Stimulated activated naive CD4-positive, alpha-beta T cell (primary cell): ENCODE measurements around the gene EPHB3.

ENCODE experiments used
- DNase-seq, 6 experiments: peaks; one replicate each; lab custom pipeline; 2025; lab: John Stamatoyannopoulos, UW

Gene EPHB3

GRCh38 chr3:184561061-184561912 lies at the start of gene EPHB3:
TSS of gene EPHB3 (plus strand) at chr3:184561785. CDS start at chr3:184562236, 451 bp downstream.
- peak; percentile 77 to 90 (median 86) for DNase-seq

DNA sequence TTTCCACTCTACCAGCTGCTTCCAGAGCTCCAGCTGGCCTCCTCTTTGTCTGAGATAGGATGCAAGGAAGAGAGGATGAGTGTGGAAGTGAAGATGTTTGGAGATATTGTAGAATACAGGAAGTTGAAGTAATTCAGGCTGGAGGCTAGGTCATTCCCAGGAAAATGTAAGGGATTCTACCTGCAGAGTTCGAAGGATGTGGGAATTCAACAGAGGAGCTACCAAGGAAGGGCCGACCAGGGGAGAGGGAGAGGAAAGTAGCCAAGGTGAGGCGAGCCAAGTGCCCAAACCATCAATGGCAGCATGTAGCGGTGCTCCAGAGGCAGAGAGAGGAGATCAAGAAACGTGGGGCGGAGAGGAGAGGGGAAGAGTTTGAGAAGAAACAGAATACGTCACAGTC lies 49.0 kb upstream of the EPHB3 start:
- DNase-seq = no peak

DNA sequence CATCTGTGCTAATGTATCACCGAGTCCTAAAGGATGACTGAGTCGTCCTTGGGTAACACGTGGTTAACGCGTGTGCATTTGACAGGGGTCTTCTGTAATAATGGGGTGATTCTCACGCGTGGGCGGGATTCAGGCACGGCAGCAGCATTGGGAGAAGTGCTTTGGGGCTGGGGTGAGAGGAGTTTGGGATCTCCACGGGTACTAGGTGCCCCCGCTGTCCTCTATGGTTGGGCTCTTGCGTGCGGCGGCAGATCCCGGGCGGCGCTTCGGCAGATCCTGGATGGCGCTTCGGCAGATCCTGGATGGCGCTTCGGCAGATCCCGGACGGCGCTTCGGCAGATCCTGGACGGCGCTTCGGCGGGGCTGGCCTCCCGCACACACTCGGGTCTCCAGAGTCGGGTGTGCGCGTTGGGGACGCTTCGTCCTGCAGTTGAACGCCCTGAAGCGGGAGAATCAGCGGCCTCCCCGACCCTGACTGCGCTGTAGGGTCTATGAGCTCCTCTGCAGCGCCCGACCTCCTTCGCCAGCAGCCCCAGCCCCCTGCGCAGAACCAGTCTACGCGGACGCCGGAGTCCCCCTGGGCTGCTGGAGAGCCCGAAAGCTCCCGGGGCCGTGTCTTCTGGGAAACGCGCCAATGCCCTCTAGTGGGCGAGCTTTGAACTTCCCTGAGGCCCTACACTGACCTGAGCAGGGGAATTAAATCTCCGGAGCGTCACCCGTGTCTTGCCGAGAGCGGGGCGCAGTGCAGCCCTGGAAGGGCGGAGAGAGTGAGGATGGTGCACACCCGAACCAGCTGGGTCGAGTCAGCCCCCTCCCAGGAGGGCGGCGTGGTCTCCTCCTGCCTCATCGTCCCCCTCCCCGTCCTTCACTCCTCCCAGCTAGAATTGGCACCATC lies 48.1 kb upstream of the EPHB3 start:
- peak; percentile 43 to 80 (median 69) for DNase-seq

DNA sequence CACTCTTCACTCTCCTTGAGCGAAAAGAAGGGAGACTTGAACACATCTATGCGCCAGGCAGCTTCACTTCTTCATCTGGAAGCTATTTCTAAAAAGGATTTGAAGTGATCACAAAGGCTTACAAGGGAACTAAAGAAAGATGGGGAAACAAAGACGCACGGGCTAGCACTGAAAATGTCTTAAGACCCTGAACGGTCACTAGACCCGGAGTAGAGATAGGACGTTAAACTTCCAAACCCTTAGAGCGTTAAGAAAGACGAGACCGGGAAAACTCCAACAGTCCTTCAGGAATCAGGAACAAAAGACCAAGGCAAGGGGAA lies 47.5 kb upstream of the EPHB3 start:
- no peak for DNase-seq

DNA sequence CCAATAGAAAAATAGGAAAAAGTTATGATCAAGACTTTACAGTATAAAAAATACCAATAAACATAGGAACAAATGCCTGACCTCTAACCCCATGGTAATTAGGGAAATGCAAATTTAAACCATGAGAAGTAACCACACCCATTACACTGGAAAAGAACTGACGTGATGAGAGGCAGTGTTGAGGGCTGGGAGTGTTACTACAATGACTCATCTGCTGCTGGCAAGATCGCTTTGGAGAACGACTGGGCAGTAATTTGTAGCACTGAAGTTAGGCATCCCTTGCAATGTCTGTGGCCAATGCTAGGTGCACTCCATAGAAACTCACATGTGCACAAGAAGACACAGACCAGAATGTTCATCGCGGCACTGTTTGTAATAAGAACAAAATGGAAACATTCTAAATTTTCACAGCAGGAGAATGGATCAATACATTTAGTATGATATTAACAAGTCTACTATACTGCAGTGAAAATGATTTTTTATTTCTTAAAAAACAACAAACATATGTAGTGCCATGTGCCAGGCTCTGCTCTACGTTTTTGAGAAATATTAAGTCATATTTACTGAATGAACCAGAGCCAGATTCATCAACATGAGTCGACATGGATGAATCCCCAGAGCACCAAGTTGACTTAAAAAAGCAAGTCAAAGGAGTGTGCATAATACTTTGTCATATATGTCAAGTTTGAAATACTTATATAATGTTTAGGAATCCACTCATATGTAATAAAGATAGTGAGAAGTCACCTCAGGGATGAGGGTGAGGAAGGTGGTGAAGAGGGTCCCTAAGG lies 37.6 kb upstream of the EPHB3 start:
- no peak for DNase-seq

DNA sequence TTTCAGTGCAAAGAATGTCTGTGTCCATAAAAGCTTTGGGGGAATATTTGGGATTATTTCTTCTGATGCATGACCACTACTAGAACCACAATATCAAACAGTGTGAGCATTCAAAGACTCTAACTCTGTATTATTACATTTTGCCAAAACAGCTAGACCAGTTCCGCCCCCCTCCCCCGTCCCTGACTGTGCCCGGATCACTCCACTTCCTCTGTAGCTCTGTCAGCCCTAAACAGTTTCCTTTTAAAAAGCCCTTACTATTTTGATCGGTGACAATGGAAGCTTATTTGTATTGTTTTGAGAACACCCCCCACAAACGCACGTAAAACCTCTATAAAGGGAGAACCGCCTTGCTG lies 36.6 kb upstream of the EPHB3 start:
- peak in 3 of 6 experiments; percentile 26 to 59 (median 43) for DNase-seq

- DNase-seq = peak in 2 of 6 experiments; percentile 37 to 59
Measured at GRCh38 chr3:184525337-184526087, 36.1 kb upstream of the EPHB3 start.

DNA sequence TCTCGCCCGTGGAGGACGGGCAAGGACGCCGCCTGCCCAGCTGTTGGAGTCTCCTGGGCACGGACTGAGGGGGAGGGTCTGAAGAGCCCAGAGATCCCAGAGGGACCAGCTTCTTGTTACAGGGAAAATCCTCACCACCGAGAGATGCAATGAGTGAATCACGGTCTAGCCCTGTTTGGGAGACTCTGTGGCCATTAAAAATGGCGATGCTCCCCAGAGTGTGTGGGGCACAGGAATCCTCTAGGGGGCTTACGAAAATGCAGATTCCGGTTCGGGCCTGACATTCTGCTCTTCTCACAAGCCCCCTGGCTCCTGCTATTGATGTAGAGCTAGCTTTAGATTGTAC lies 35.5 kb upstream of the EPHB3 start:
- no peak for DNase-seq

DNA sequence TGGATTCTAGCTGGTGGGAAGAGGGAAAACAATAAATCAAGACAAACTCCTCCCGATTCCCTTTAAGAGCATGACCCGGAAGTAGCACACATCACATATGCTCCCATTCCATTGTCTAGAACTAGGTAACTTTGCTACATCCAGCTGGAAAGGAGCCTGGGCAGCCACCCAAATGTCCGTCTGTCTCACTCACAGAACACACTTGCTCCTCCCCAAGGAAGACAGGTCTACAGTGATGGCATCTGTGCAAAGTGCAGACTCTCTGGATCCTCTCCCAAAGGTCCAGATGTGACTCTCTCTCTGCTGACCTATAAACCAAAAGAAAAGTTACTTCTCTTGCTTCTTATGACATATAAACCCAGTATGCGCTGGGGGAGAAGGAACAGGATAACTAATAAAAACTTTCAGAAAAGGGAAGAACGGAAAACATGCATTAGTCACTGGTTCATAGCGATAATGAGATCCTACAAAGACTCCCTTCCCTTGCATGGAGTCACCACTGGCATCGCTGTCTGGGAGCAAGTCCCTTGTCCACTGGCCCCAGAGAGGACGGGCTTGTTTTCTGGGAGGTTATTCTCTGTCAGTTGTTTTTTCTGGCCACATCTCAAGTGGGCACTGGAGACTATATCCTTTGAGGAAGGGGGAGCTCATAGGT lies 29.8 kb upstream of the EPHB3 start:
- DNase-seq = no peak

GRCh38 chr3:184532940-184533732 lies 28.4 kb upstream of the EPHB3 start:
- DNase-seq = no peak

DNA sequence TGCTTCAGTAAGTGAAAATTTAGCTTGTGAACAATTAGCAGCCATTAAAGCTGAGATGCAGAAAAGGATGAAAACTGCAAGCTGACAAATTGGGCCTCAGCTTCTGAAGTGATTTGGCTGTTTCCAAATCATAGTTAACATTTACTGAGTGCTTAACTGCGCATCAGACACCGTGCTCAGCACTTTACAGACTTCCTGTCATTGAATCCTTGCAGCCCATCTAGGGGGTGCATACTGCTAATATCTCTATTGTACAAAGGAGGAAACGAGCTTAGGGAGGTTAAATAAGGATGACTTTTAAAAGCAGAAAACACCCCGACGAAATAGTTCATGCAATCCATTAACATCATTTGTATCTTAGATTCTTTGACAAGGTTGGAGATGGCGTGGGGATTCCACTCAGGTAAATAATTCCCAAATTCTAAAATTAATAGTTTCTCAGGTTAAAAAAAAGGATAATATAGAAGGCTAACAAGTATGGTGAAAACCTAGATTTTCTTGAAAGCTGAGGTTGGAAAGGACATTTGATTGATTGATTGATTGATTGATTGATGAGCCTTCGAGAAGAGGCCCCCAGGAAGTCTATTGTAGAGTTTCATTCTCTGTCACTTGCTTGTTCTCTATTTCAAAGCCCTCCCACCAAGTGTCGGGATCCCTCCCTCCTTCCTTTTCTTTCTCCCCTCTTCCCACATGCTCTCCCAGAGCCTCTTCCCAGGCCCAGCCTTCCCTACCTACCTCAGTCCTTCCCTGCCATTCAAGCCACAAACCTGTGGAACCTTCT lies 23.5 kb upstream of the EPHB3 start:
- no peak for DNase-seq

DNA sequence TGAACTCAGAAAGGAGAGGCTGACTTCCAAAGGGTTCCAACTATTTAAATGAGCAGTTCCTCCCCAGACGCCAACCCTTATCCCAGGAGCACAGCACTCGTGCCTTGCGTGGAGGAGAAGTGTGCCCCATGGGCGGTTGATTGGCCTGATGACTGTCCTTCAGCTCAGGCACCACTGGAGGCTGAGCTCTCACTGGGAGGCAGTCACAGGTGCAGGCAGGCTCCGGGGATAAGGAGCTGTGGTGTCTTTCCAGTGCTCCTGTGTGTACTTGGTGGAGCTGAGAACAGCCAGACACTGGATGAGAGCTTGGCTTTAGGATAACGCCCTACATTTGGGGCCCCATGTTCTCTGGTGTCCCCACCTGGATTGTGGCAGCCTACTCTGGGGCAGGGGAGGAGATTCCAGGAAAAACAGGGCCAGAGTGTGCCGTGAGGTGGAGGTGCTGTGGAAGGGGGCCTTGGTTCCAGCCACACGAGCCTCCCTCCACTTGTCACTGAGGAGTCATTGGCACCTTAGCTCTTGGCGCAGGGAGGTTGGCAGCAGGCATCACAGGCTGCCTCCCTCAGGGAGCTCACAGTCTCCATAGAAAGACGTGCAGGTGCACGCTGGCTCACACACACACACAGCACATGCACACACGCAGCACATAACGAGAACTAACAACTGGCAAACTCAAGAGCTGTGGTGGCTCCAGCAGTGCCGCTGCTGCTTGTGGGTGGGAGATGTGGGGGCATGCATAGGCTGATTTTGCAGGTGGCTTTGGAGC lies 22.7 kb upstream of the EPHB3 start:
- no peak for DNase-seq

DNA sequence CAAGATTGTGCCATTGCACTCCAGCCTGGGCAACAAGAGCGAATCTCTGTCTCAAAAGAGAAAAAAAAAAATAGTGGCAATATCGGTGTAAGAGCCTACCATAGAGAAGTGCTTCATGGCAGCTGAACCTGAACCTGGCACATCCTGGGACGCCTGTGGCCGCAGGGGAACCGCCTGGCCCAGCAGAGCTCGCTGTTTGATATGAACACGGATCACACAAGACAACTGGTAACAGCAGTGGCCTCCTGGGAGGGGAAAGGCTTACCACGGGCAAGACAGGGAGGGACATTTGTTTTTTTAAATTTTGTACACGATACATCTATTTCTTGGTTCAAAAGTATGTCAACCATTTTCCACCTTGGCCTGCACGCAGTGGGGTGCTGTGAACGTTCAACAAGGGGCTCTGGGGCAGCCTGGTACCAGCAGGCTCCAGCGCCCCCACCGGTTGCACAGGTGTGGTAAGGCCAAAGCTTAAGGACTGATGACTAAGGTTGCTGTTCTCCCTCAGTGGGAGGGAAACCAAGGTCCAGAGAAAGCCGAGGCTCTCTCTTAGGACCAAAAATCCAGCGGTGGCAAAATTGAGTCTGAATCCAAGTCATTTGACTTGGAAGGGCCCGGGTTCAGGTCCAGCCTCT lies 21.7 kb upstream of the EPHB3 start:
- no peak for DNase-seq

DNA sequence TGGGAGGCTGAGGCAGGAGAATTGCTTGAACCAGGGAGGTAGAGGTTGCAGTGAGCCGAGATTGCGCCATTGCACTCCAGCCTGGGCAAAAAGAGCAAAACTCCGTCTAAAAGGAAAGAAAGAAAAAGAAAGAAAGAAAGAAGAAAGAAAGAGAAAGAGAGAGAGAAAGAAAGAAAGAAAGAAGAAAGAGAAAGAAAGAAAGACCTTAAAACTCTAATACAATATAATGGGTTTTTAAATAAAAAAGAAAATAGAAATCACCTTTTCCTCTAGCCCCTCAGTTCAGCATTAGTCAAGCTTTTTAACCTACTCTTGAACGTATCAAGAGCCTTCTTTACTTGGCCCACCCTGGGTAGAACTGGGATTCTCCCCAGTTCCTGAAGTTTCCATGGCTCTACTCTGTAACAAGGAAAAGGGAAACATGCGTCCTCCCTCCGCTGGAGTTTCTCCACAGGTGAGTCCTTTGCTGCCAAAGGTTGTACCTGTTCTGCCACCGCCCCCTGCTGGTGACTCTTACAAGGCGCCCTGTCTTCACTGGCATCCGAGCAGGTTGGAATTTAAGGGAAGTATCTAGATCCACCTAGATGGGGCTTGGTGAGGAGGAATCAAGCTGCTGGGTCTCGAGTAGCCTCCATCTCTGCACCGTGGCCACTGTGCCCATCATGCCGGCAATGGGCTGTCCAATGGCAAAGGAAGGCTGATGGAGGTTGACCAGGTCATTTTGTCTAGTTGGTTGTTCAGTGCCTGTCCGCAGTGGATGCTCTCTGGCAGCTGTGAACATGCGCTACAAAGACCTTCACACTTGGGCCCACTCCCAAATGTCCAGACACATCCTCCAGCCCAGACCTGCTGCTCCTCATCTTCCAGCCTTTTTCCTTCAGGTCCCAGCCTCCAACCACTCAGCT lies 20.6 kb upstream of the EPHB3 start:
- DNase-seq = peak; percentile 56 to 80 (median 68)

- no peak for DNase-seq
Measured at GRCh38 chr3:184541886-184542562, 19.6 kb upstream of the EPHB3 start.

DNA sequence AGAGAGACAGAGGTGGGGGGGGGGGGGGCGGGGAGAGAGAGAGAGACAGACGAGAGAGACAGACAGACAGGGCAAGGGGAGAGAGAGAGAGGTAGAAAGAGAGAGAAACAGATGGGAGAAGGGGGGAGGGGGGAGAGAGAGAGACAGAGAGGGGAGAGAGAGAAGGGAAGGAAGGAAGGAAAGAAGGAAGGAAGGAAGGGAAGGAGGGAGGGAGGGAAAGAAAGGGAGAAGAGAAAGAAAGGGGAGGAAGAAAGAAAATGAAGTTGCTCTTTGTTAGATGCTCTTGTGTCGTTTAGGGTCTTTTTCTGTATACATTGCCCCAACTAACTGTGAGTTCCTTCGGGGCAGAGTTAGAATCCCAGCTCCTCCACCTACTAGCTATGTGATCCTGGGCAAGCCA lies 19.0 kb upstream of the EPHB3 start:
- DNase-seq = no peak

- no peak for DNase-seq
Measured at GRCh38 chr3:184543256-184543655, 18.3 kb upstream of the EPHB3 start.
